Tibial artery (tissue), 4 donors: ENCODE results near the gene CRYBB3.
A peak's percentile ranks its signal among the peaks of the same experiment; 100 is the strongest.
"Not testable (repeated sequence)": the region's sequence is repeated elsewhere in the genome, so short reads cannot be mapped to it uniquely, and the experiment has no call there.

Experiments used
- DNase-seq, 2 donors: peaks; one replicate each; pipeline ENCODE4 v3.0.0-alpha.2; 2019
- H3K27ac ChIP-seq, 2 donors: fragments of 200-600 bp; sonication (generic) in 1 of 2; 1 replicate in 1 of 2; 2 replicates in 1 of 2; pipeline ENCODE4 v1.5.1; 2018 to 2019; ENCODE audit warnings: mild to moderate bottlenecking in 1 of 2
- H3K27me3 ChIP-seq, 2 donors: fragments of 200-600 bp; sonication (generic) in 1 of 2; one replicate each; pipeline versions ENCODE4 v1.5.1 to v1.6.0; 2016 to 2019
- H3K36me3 ChIP-seq, 3 donors: fragments of 200-600 bp; sonication (generic) in 2 of 3; one replicate each; pipeline ENCODE4 v1.5.1; 2016 to 2019; ENCODE audit warnings: mild to moderate bottlenecking in 2 of 3
- H3K4me1 ChIP-seq, 4 donors: fragments of 200-600 bp; sonication (generic) in 2 of 4; 1 replicate in 3 of 4; 2 replicates in 1 of 4; pipeline ENCODE4 v1.5.1; 2016 to 2019
- H3K4me3 ChIP-seq, 2 donors: fragments of 200-600 bp; sonication (generic) in 1 of 2; 1 replicate in 1 of 2; 2 replicates in 1 of 2; pipeline ENCODE4 v1.5.1; 2018 to 2019; ENCODE audit warnings: mild to moderate bottlenecking in 2 of 2
- H3K9me3 ChIP-seq, 3 donors: fragments of 200-600 bp; sonication (generic) in 1 of 3; one replicate each; pipeline ENCODE4 v1.5.1; 2016 to 2019
- CTCF ChIP-seq, 2 experiments: fragments of 200-600 bp in 1 of 2; fragments of 450-650 bp in 1 of 2; IDR thresholded peaks; one replicate each; pipeline ENCODE4 v1.5.1; 2017 to 2019; ENCODE audit warnings: antibody characterized with exemption in 2 of 2, mild to moderate bottlenecking in 1 of 2, moderate library complexity in 1 of 2
- intact Hi-C: fragments of 100-400 bp; cut with DNase I; formaldehyde crosslinking; loops from one replicate; pipeline ENCODE4 v1.15.0; 2023; ENCODE audit warnings: low total_unique reads

The CRYBB3 gene

GRCh38 chr22:25235547-25236290, 36.1 kb downstream of the CRYBB3 start:
- no peaks in the 10 kb centered on the region for H3K9me3 ChIP-seq
- peak; percentile 39 to 43 for TF ChIP-seq CTCF (IDR thresholded peaks at IDR 0.05)
- H3K4me1 ChIP-seq, result no peaks in the 10 kb centered on the region
- peak; percentile 35 to 69 for DNase-seq
- no peak overlapping the region for H3K27ac ChIP-seq
- peaks cover 0 to 29% of the 10 kb centered on the region in 2 donors for H3K27me3 ChIP-seq
- no peaks in the 10 kb centered on the region for H3K36me3 ChIP-seq
- no peak overlapping the region for H3K4me3 ChIP-seq
- intact Hi-C loops, result no loop called here

- TF ChIP-seq CTCF (IDR thresholded peaks at IDR 0.05), result no peak
- Histone ChIP-seq H3K27me3 (peaks cover 0 to 29% of the 10 kb centered on the region in 2 donors), H3K9me3 (no peaks in the 10 kb centered on the region), H3K27ac (no peak overlapping the region), H3K4me1 (no peaks in the 10 kb centered on the region), H3K4me3 (no peak overlapping the region), H3K36me3 (no peaks in the 10 kb centered on the region)
- DNase-seq, result no peak
- intact Hi-C loops, result no loop called here
Measured at GRCh38 chr22:25236417-25236816, 36.8 kb downstream of the CRYBB3 start.

GRCh38 chr22:25237503-25237902, 37.8 kb downstream of the CRYBB3 start:
- DNase-seq, result no peak
- Histone ChIP-seq H3K27me3 (peaks cover 0 to 32% of the 10 kb centered on the region in 2 donors), H3K4me1 (no peaks in the 10 kb centered on the region), H3K9me3 (no peaks in the 10 kb centered on the region), H3K4me3 (no peak overlapping the region), H3K36me3 (no peaks in the 10 kb centered on the region), H3K27ac (no peak overlapping the region)
- intact Hi-C loops, result no loop called here
- TF ChIP-seq CTCF (IDR thresholded peaks at IDR 0.05), result no peak

- DNase-seq, intact Hi-C loops, H3K9me3 ChIP-seq, H3K4me1 ChIP-seq, H3K27ac ChIP-seq, H3K4me3 ChIP-seq, H3K36me3 ChIP-seq: not testable (repeated sequence)
- H3K27me3 ChIP-seq, result peaks cover 0 to 32% of the 10 kb centered on the region in 2 donors
Measured at GRCh38 chr22:25238058-25238457, 38.4 kb downstream of the CRYBB3 start.

GRCh38 chr22:25255169-25255568, 55.5 kb downstream of the CRYBB3 start:
- DNase-seq, H3K4me3 ChIP-seq: not testable (repeated sequence)

More at GRCh38 chr22:25255169-25255568, 55.5 kb downstream of the CRYBB3 start:
- H3K27ac ChIP-seq, H3K9me3 ChIP-seq, H3K4me1 ChIP-seq, intact Hi-C loops, H3K36me3 ChIP-seq, H3K27me3 ChIP-seq: not testable (repeated sequence)
